ENCODE data around the gene DOK7.

Gene DOK7

DNA sequence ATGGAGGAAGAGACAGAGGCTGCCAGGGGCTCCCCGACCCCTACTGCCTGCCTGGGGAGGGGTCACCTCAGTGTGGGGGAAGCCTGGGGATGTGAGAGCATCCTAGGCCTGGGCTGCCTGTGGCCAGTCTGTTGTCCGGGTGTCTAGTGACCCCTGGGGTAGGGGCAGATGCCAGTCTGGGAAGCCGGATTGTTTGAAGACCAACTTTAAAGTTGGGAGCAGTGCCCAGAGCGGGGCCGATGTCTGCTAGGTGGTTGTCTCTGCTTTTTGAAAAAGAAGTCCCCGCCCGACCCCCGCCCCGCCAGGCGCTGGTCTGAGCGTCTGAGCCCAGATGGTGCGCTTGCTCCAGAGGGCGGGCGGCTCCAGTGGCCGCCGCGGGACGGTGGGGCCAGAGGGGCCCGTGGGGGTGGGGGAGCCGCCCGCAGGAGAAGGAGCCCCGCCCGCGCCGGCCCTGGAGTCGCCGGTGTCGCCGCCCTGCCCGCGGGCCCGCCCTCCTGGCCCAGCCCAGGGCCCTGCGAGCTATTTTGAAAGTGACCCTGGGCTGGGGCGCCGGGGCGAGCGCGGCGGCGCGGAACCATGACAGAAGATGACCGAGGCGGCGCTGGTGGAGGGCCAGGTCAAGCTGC is at the start of gene DOK7:
DOK7 (plus strand) TSS at position 517 of the 626 bp plus-strand sequence; CDS start at position 587, 70 bp downstream.
- no peak for DNase-seq (ENCODE audit: low read depth)

GRCh38 chr4:3413675-3414420 is 49.3 kb upstream of the DOK7 start:
- no peak for DNase-seq (ENCODE audit: low read depth)

- no peak for DNase-seq (ENCODE audit: low read depth)
Measured at GRCh38 chr4:3414421-3415279, 48.5 kb upstream of the DOK7 start.

DNA sequence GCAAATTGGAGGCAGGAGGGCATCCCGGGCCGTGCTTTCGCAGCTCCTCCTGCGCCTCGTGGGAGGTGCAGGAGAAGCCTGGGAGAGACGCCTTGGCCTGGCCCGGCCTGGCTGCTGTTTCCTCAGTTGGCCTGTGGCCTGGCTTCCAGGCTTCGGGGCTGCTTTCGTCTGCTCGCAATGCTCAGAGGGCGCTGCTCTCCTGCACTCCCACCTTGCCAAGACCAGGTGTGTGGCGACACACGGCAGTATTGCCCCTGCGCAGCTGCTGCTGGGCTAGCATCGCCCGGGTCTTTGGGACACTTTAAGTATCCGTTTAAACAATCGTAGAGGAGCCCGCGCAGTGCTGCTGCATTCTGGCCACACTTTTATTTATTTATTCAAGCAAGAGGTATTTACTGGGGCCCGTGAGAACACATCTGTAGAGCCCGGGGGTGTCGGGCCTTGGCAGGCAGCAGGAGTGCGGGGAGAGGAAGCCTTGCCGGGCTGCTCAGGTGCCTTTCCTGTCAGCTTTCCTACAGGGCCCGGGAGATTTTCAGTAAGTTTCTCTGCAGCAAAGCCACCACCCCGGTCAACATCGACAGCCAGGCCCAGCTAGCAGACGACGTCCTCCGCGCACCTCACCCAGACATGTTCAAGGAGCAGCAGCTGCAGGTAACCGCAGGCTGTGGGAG is 47.5 kb upstream of the DOK7 start:
- DNase-seq (ENCODE audit: low read depth) = no peak

- no peak for DNase-seq (ENCODE audit: low read depth)
Measured at GRCh38 chr4:3416270-3416669, 46.8 kb upstream of the DOK7 start.

GRCh38 chr4:3416821-3417221 is 46.3 kb upstream of the DOK7 start:
- no peak for DNase-seq (ENCODE audit: low read depth)

GRCh38 chr4:3417448-3417847 is 45.7 kb upstream of the DOK7 start:
- DNase-seq (ENCODE audit: low read depth) = no peak

GRCh38 chr4:3418029-3418762 is 44.9 kb upstream of the DOK7 start:
- DNase-seq (ENCODE audit: low read depth) = no peak

DNA sequence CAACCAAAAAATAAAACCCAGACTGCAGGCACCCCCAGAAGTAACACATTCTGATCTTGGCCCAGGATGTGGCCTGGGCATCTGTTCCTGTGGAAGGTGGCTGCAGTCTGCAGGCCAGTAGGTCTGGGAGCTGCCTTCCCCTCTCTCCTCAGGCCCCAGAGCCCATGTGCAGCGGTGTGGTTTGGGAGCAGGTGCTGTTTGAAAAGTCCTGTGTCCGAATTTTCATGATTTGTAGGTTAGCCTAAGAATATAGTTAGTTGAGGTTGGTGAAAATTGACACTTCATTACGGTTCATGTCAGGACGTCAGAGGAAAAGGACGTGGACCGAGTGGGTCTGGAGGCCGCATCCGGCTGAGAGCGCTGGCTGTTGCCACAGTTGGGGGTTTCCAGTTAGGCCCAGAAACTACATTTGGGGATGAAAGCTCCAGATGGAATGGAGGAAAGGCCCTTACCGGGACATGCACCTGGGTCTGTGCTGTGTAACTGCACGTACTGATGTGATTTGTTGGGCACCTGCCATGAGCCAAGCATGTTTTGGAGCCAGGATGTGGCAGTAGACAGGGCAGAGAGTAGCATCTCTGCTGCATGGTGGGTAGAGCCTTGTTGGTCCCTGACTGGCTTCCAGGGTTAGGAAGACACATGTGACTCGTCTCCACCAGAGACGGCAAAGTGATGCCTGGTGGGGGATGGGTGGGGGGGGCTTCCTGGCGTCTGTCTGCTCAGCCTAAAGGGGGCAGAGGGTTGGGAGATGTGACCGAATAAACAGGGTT is 43.1 kb upstream of the DOK7 start:
- DNase-seq (ENCODE audit: low read depth) = no peak

DNA sequence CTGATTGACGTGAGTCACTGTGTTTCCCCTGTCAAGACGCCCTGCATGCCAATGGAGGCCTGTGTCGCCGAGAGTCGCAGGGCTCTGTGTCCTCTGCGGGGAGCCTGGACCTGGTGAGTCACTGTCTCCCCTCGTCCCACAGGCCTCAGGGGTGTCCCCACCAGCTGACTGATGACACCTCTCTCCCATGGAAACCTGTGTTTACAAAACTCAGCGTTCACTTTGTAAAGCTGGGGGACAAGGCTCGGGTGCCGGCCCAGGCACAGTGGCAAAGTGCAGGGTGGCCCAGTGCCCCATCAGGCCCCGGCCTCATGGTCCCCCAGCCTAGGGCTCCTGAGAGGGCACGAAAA is 42.5 kb upstream of the DOK7 start:
- no peak for DNase-seq (ENCODE audit: low read depth)

DNA sequence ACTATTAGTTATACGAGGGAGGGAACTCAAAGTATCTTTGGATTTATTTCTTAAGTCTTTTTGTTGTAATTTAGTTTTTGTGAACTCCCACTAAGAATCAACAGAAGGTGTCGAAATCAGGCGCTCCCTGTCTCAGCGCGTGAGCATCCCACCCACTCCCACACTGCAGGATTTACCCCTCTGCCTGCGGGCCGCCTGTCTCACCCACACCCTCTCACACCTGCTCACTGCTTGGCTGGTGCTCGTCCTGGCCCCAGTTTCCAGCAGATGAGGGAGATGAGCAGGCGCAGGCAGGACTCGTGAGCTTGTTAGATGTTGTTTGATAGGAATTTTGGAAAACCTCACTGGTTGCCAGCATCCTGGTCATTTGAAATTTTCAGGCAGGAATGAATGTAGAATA is 42.1 kb upstream of the DOK7 start:
- DNase-seq (ENCODE audit: low read depth) = no peak

DNA sequence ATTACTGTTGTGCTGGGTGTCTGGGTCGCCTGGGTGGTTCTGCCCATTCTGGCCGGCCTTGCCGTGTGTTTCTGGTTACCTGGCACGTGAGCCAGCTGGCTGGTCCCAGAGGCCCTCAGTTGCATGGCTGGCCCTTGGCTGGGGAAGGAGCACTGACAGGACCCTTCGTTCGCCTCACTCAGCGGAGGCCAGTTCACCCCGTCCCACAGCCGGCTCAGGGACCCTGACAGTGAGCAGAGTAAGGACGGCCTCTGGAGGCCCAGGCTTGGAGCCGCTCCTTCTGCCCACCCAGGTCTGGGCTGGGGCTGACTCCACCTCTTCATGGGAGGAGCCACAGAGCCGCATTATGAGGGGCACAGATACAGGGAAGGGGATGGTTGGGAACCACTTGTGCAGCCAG is 41.6 kb upstream of the DOK7 start:
- no peak for DNase-seq (ENCODE audit: low read depth)

- DNase-seq (ENCODE audit: low read depth) = no peak
Measured at GRCh38 chr4:3422241-3422801, 40.8 kb upstream of the DOK7 start.

DNA sequence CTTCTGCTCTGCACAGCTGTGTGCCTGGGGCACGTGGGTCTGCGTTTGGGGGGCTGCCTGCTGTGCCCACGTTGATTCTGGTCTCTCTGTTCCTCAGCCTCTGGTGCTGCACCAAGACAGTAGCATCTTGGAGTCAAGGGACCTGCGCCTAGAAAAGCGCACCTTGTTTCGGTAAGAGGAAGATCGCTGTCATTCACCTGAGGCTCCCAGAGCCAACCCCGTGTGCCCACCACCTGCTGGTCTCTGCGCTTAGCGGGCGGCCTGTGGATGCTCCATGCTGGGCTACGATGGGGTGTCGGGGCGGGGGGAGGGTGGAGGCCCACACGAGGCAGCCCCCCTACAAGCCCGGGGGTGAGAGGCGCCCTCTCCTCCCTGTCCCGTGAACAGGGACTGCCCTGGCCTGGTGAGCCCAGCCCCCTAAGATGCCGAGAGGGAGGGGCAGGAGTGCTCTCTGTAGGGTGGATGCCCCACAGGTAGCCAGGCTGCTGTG is 40.3 kb upstream of the DOK7 start:
- no peak for DNase-seq (ENCODE audit: low read depth)

DNA sequence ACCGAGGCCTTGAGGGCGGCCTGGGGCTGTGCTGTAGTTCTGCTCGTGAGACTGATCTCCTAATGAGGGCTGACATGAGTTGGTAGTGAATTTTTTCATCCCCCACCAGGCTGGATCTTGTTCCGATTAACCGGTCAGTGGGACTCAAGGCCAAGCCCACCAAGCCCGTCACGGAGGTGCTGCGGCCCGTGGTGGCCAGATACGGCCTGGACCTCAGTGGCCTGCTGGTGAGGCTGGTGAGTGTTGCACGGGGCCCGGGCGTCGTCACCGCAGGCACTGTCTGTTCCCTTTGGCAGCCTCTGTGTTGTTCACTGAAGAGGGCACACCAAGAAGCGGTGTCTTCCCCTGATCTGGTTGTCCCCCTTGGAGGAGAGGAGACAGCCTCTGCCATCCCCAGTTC is 39.7 kb upstream of the DOK7 start:
- DNase-seq (ENCODE audit: low read depth) = no peak

DNA sequence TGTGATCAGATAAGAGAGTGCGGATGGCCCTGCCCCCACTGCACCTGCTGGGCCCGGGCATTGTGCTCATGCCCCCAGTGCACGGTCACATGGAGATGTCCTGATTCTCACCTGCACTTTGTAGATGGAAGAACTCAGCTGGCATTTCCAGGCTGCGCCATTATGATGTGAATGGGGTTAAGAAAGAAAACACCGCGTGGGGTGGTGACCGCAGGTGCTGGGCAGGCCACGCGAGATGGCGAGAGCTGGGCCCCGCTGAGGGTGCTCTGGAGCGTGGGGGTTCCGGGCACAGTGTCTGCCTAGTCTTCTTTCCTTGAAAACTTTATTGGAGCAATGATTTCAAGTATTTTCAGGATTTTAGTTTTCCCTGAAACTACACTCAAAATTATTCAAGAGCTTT is 39.2 kb upstream of the DOK7 start:
- DNase-seq (ENCODE audit: low read depth) = no peak

- no peak for DNase-seq (ENCODE audit: low read depth)
Measured at GRCh38 chr4:3424522-3425095, 38.5 kb upstream of the DOK7 start.

GRCh38 chr4:3426465-3427133 is 36.5 kb upstream of the DOK7 start:
- DNase-seq (ENCODE audit: low read depth) = no peak

GRCh38 chr4:3427134-3427476 is 36.0 kb upstream of the DOK7 start:
- no peak for DNase-seq (ENCODE audit: low read depth)
